ENCODE measurements around the gene EN1. TPM values are rescaled to one million over a fixed set of nuclear protein-coding genes. Genes with fewer than 3 reads are reported as not detected.

The EN1 gene
- total and polyA plus RNA-seq, 7 donors = not detected

- intact Hi-C loops (cut with DNase I) = loop anchor here (5.0 kb wide), 1 partner anchor 527 kb away; no protein-coding TSS in a partner anchor
- WGBS, 2 donors = 5 to 9% methylated on average over 52 of the region's 52 CpGs
Observed at GRCh38 chr2:118849226-118850167, 2.0 kb upstream of the EN1 start.

GRCh38 chr2:118848381-118849225 lies 1.2 kb upstream of the EN1 start:
- peak overlapping the region in 2 of 4 donors; percentile 16 to 34 for H3K4me3 ChIP-seq
- H3K36me3 ChIP-seq = no peaks in the 10 kb centered on the region
- intact Hi-C loops (cut with DNase I) = no loop called here
- peaks cover 91 to 100% (median 100%) of the 10 kb centered on the region in 3 donors for H3K27me3 ChIP-seq
- WGBS, 2 donors = 4 to 5% methylated on average over 46 of the region's 46 CpGs
- H3K27ac ChIP-seq = no peak overlapping the region
- DNase-seq = no peak
- no peak for TF ChIP-seq EP300 (IDR thresholded peaks at IDR 0.05)
- no peak for TF ChIP-seq POLR2AphosphoS5 (IDR thresholded peaks at IDR 0.05)
- no peak for TF ChIP-seq POLR2A (IDR thresholded peaks at IDR 0.05)
- no peak for TF ChIP-seq CTCF (IDR thresholded peaks at IDR 0.05)
- H3K9me3 ChIP-seq = no peaks in the 10 kb centered on the region
- H3K4me1 ChIP-seq = peaks cover 0 to 48% (median 44%) of the 10 kb centered on the region in 4 donors

More at GRCh38 chr2:118849226-118850167, 2.0 kb upstream of the EN1 start:
- no peaks in the 10 kb centered on the region for H3K9me3 ChIP-seq
- H3K36me3 ChIP-seq = no peaks in the 10 kb centered on the region
- TF ChIP-seq POLR2A (IDR thresholded peaks at IDR 0.05) (no peak), POLR2AphosphoS5 (IDR thresholded peaks at IDR 0.05) (no peak), CTCF (IDR thresholded peaks at IDR 0.05) (no peak), EP300 (IDR thresholded peaks at IDR 0.05) (no peak)
- H3K27me3 ChIP-seq = peaks cover 91 to 100% (median 100%) of the 10 kb centered on the region in 3 donors
- no peak for DNase-seq
- H3K27ac ChIP-seq = no peak overlapping the region
- peaks cover 0 to 55% (median 47%) of the 10 kb centered on the region in 4 donors for H3K4me1 ChIP-seq
- no peak overlapping the region for H3K4me3 ChIP-seq

GRCh38 chr2:118847762-118848172 lies 319 bp upstream of the EN1 start:
- Histone ChIP-seq H3K9me3 (no peaks in the 10 kb centered on the region), H3K27me3 (peaks cover 91 to 100% (median 100%) of the 10 kb centered on the region in 3 donors), H3K4me3 (peak overlapping the region in 2 of 4 donors; percentile 16 to 34), H3K4me1 (peaks cover 0 to 50% (median 46%) of the 10 kb centered on the region in 4 donors), H3K27ac (no peak overlapping the region), H3K36me3 (no peaks in the 10 kb centered on the region)
- intact Hi-C loops (cut with DNase I) = no loop called here
- 3 to 4% methylated on average over 35 of the region's 35 CpGs for WGBS, 2 donors
- TF ChIP-seq EP300 (IDR thresholded peaks at IDR 0.05) (no peak), POLR2AphosphoS5 (IDR thresholded peaks at IDR 0.05) (no peak), POLR2A (IDR thresholded peaks at IDR 0.05) (no peak), CTCF (IDR thresholded peaks at IDR 0.05) (no peak)
- DNase-seq = no peak

- Histone ChIP-seq H3K9me3 (no peaks in the 10 kb centered on the region), H3K36me3 (no peaks in the 10 kb centered on the region), H3K4me3 (peak overlapping the region in 3 of 4 donors; percentile 25 to 34 (median 32)), H3K27me3 (peaks cover 91 to 100% (median 100%) of the 10 kb centered on the region in 3 donors), H3K27ac (no peak overlapping the region), H3K4me1 (peaks cover 0 to 58% (median 54%) of the 10 kb centered on the region in 4 donors)
- TF ChIP-seq CTCF (IDR thresholded peaks at IDR 0.05) = no peak
- TF ChIP-seq POLR2A (IDR thresholded peaks at IDR 0.05) = no peak
- no peak for TF ChIP-seq POLR2AphosphoS5 (IDR thresholded peaks at IDR 0.05)
- no peak for TF ChIP-seq EP300 (IDR thresholded peaks at IDR 0.05)
- 1 to 3% methylated on average over 62 to 63 of the region's 63 CpGs for WGBS, 2 donors
- intact Hi-C loops (cut with DNase I) = no loop called here
- no peak for DNase-seq
Observed at GRCh38 chr2:118846442-118846952, 951 bp downstream of the EN1 start.
